GM12878 (cell line): ENCODE measurements around the gene UTP3. TPM values are rescaled to one million over a fixed set of nuclear protein-coding genes. Genes with fewer than 3 reads are reported as not detected.

Experiments used
- ATAC-seq: fragments of 200-7000 bp; cut with Tn5 transposase; 3 replicates; pipeline ENCODE4 v1.9.1; 2020; ENCODE audit warnings: mild to moderate bottlenecking, moderate library complexity
- BruUV-seq: library from RNA; stranded (reverse); fragments of 400-500 nt; replicated peaks from 2 replicates; lab custom pipeline; 2021; lab: Mats Ljungman, UMichigan
- CTCF ChIA-PET: fragments of 300-600 bp; sonication (Branson Sonifier 250); formaldehyde crosslinking; extraction: SDS; loops from one replicate; lab custom pipeline; 2021; ENCODE audit warnings: inconsistent platforms; lab: Yijun Ruan, JAX
- POLR2A ChIA-PET: fragments of 350-600 bp; formaldehyde crosslinking; extraction: SDS; loops from one replicate; lab custom pipeline; 2021; ENCODE audit warnings: inconsistent platforms; lab: Charles Lee
- RAD21 ChIA-PET: fragments of 300-600 bp; sonication (Branson Sonifier 250); formaldehyde crosslinking; loops from one replicate; lab custom pipeline; 2023; ENCODE audit warnings: antibody characterized with exemption; ENCODE audit not compliant: unreplicated experiment; lab: Charles Lee
- SMC1A ChIA-PET: fragments of 300-600 bp; sonication (Branson Sonifier 250); formaldehyde crosslinking; loops from one replicate; lab custom pipeline; 2023; ENCODE audit not compliant: unreplicated experiment, uncharacterized antibody; lab: Charles Lee
- DNase-seq: peaks from one replicate; pipeline ENCODE4 v3.0.0-alpha.2; 2011; ENCODE audit warnings: low read depth, low spot score
- FAIRE-seq: peaks from 3 replicates; lab custom pipeline; 2011; peaks lifted over from hg19 to GRCh38; lab: Jason Lieb, UNC
- H2AFZ ChIP-seq: 2 replicates; pipeline ENCODE4 v1.6.0; 2011; ENCODE audit warnings: low read depth, low read length, control low read depth; ENCODE audit not compliant: control insufficient read depth
- H3K27ac ChIP-seq: 2 replicates; pipeline ENCODE4 v1.5.1; 2011; ENCODE audit warnings: control low read depth; ENCODE audit not compliant: control insufficient read depth, insufficient read depth
- H3K27me3 ChIP-seq, 2 experiments: replicated peaks in 1 of 2; 2 replicates each; pipeline versions ENCODE4 v1.6.0 to v1.6.1; 2011; ENCODE audit warnings: low read length in 1 of 2; ENCODE audit not compliant: control insufficient read depth in 2 of 2, insufficient read depth in 2 of 2
- H3K36me3 ChIP-seq, 2 experiments: 2 replicates each; pipeline ENCODE4 v1.5.1; 2011; ENCODE audit warnings: low read length in 1 of 2; ENCODE audit not compliant: control insufficient read depth in 2 of 2, insufficient read depth in 2 of 2
- H3K4me1 ChIP-seq: 2 replicates; pipeline ENCODE4 v1.6.1; 2011; ENCODE audit warnings: mild to moderate bottlenecking, low read length, moderate library complexity, mixed read lengths; ENCODE audit not compliant: control insufficient read depth, insufficient read depth
- H3K4me2 ChIP-seq: 2 replicates; pipeline ENCODE4 v1.6.0; 2011; ENCODE audit warnings: control low read depth; ENCODE audit not compliant: control insufficient read depth, insufficient read depth
- H3K4me3 ChIP-seq: fragments of 200-600 bp; sonication (generic); 2 replicates; pipeline ENCODE4 v1.5.1; 2016
- H3K79me2 ChIP-seq: 2 replicates; pipeline ENCODE4 v1.6.0; 2011; ENCODE audit warnings: low read length; ENCODE audit not compliant: control insufficient read depth, insufficient read depth
- H3K9ac ChIP-seq: 2 replicates; pipeline ENCODE4 v1.8.0; 2011; ENCODE audit warnings: low read length, control low read depth, mixed read lengths; ENCODE audit not compliant: control insufficient read depth, insufficient read depth
- H3K9me3 ChIP-seq: replicated peaks from 3 replicates; pipeline ENCODE4 v1.5.1; 2011; ENCODE audit warnings: mild to moderate bottlenecking, low read length; ENCODE audit not compliant: control insufficient read depth, insufficient read depth
- H4K20me1 ChIP-seq: 2 replicates; pipeline ENCODE4 v1.6.0; 2011; ENCODE audit not compliant: control insufficient read depth, insufficient read depth
- CHD4 ChIP-seq: fragments of 200-600 bp; sonication (generic); IDR thresholded peaks from 2 replicates; pipeline ENCODE4 v1.6.1; 2016; ENCODE audit warnings: mild to moderate bottlenecking
- EED ChIP-seq: sonication (generic); IDR thresholded peaks from 2 replicates; pipeline ENCODE4 v1.6.1; 2016; ENCODE audit warnings: antibody characterized with exemption, low read depth
- EZH2 ChIP-seq: IDR thresholded peaks from 2 replicates; pipeline ENCODE4 v1.6.1; 2012; ENCODE audit warnings: low read depth, mild to moderate bottlenecking, control low read depth, inconsistent platforms, low read length, borderline replicate concordance; ENCODE audit not compliant: control insufficient read depth
- GATAD2B ChIP-seq: fragments of 450-650 bp; conservative IDR thresholded peaks from 2 replicates; pipeline ENCODE4 v1.6.1; 2017; ENCODE audit warnings: low read depth, mild to moderate bottlenecking, moderate library complexity
- KLF5 ChIP-seq: fragments of 450-650 bp; IDR thresholded peaks from 2 replicates; pipeline ENCODE4 v1.6.1; 2014; ENCODE audit warnings: mild to moderate bottlenecking; ENCODE audit not compliant: partially characterized antibody
- MTA2 ChIP-seq: fragments of 450-650 bp; IDR thresholded peaks from 2 replicates; pipeline ENCODE4 v1.6.1; 2016; ENCODE audit warnings: low read depth, mild to moderate bottlenecking, moderate library complexity
- NFXL1 ChIP-seq: fragments of 450-650 bp; IDR thresholded peaks from 2 replicates; pipeline ENCODE4 v1.6.1; 2017; ENCODE audit warnings: antibody characterized with exemption, mild to moderate bottlenecking, borderline replicate concordance
- SRF ChIP-seq, 2 experiments: IDR thresholded peaks; 2 replicates each; pipeline ENCODE4 v1.6.1; 2011; ENCODE audit warnings: low read depth in 2 of 2, low read length in 2 of 2, mild to moderate bottlenecking in 1 of 2, moderate library complexity in 1 of 2
- WGBS: methylation state at CpG from one replicate; pipeline ENCODE4 v1.1.6; 2016; ENCODE audit warnings: low lambda C conversion rate; ENCODE audit not compliant: insufficient replicate concordance, insufficient coverage; ENCODE audit errors: missing lambda C conversion rate; 5-methylcytosine and 5-hydroxymethylcytosine counted together
- in situ Hi-C: fragments of 300-500 bp; cut with MboI; formaldehyde crosslinking; loops from 9 replicates; pipeline ENCODE4 v1.14.3; 2018; ENCODE audit warnings: mixed read lengths
- intact Hi-C: fragments of 100-400 bp; cut with micrococcal nuclease; formaldehyde crosslinking; loops from one replicate; pipeline ENCODE4 v1.14.2; 2022; ENCODE audit not compliant: unreplicated experiment
- polyA plus RNA-seq, 11 experiments: library from polyadenylated mRNA; depleted of rRNA in 4 of 11; unstranded in 6 of 11; stranded (reverse) in 5 of 11; fragments of >200 nt; fragmentation: Nextera tagmentation in 4 of 11; fragmentation: Illumina TruSeq in 1 of 11; extraction: Ambion mirVana in 4 of 11; extraction: Trizol in 1 of 11; gene quantifications; 1 replicate in 1 of 11; 2 replicates in 10 of 11; pipeline versions ENCODE4 v1.2.1 to v1.2.3, GENCODE V29; 2011 to 2016; ENCODE audit warnings: inconsistent platforms in 2 of 11, missing spikeins in 2 of 11, low read depth in 1 of 11
- total RNA-seq, 4 experiments: library from RNA; depleted of rRNA in 3 of 4; stranded (reverse); fragments of >200 nt in 3 of 4; fragmentation: Illumina TruSeq in 1 of 4; extraction: Trizol in 1 of 4; gene quantifications; 2 replicates each; pipeline versions ENCODE4 v1.2.1 to v1.2.3, GENCODE V29; 2013 to 2021
- TF ChIP-seq, protein P1 (sequence below), 3 experiments: IDR thresholded peaks in 2 of 3; conservative IDR thresholded peaks in 1 of 3; 2 replicates each; pipeline ENCODE4 v1.5.1; 2011; ENCODE audit warnings: low read depth in 3 of 3, low read length in 3 of 3, mild to moderate bottlenecking in 3 of 3, control low read depth in 2 of 3, moderate library complexity in 2 of 3, inconsistent platforms in 1 of 3, mixed read lengths in 1 of 3; ENCODE audit not compliant: control insufficient read depth in 2 of 3, insufficient read depth in 1 of 3; ENCODE audit errors: extremely low read depth in 1 of 3
- TF ChIP-seq, protein P2 (sequence below): IDR thresholded peaks from 2 replicates; pipeline ENCODE4 v1.6.1; 2011; ENCODE audit warnings: mild to moderate bottlenecking, low read depth, low read length, moderate library complexity; ENCODE audit not compliant: insufficient replicate concordance
- TF ChIP-seq, protein P3 (sequence below): fragments of 450-650 bp; conservative IDR thresholded peaks from 2 replicates; pipeline ENCODE4 v1.6.1; 2017; ENCODE audit warnings: mild to moderate bottlenecking, moderate library complexity
- TF ChIP-seq, protein P4 (sequence below): IDR thresholded peaks from 2 replicates; pipeline ENCODE4 v1.6.1; 2011; ENCODE audit warnings: borderline replicate concordance, low read depth, mild to moderate bottlenecking, moderate library complexity, low read length; ENCODE audit not compliant: insufficient read depth, poor library complexity, severe bottlenecking
- TF ChIP-seq, protein P5 (sequence below): IDR thresholded peaks from 2 replicates; pipeline ENCODE4 v1.6.1; 2011; ENCODE audit warnings: low read depth, mild to moderate bottlenecking, low read length, moderate library complexity, borderline replicate concordance; ENCODE audit errors: extremely low read depth

The UTP3 gene
- total and polyA plus RNA-seq, 10 of the 15 experiments (the other 5 are each of a cell fraction or from before 2014, with no cell fraction given) = 15.8 to 60.7 (median 22.5) TPM

DNA sequence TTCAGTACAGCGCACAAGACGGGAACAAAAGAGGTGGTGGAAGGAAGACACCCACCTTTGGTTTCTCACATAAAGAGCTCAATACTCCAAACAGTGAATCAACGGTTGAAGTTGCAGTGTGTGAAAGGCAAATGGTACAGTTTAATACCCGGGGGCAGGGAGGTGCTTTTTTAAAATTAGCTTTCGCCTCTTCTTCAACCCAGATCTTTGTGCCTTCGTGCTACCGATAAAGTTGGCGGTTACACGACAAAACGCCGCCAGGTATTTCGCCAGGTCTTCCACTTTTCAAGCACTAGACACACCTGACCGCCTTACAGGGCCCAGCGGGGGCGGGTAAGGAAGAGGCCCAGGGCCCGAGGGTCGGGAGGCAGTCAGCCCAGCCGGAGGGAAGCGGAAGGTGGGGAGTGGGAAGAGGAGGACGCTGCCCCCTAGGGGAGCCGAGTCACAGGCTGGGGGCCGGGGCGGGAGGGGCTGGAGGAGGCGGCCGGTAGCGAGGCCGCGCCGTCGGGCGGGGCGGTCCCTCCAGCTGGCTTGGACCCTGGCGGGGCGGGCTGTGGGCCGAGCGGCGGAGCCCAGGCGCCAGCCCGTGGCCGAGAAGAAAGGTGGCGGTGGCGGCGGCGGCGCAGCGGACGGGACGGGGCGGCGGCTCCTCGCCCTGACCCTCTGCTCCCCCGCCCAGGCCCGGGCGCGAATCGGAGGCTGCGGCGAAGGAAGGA is 16.0 kb downstream of the UTP3 start (continued):
- TF ChIP-seq, protein P1, sequence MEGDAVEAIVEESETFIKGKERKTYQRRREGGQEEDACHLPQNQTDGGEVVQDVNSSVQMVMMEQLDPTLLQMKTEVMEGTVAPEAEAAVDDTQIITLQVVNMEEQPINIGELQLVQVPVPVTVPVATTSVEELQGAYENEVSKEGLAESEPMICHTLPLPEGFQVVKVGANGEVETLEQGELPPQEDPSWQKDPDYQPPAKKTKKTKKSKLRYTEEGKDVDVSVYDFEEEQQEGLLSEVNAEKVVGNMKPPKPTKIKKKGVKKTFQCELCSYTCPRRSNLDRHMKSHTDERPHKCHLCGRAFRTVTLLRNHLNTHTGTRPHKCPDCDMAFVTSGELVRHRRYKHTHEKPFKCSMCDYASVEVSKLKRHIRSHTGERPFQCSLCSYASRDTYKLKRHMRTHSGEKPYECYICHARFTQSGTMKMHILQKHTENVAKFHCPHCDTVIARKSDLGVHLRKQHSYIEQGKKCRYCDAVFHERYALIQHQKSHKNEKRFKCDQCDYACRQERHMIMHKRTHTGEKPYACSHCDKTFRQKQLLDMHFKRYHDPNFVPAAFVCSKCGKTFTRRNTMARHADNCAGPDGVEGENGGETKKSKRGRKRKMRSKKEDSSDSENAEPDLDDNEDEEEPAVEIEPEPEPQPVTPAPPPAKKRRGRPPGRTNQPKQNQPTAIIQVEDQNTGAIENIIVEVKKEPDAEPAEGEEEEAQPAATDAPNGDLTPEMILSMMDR (IDR thresholded peaks at IDR 0.05 in 2 of 3, conservative IDR thresholded peaks at IDR 0.05 in 1 of 3; ENCODE audit: control insufficient read depth in 2 of 3, extremely low read depth in 1 of 3, insufficient read depth in 1 of 3, low read depth in 3 of 3, low read length in 3 of 3) = peak; percentile 28 to 47 (median 47); a peak in 4 of 6 replicates
- TF ChIP-seq MTA2 (peak; percentile 42; the same call in 1 of the 2 replicates), EED (peak; percentile 78)
- TF ChIP-seq, protein P2, sequence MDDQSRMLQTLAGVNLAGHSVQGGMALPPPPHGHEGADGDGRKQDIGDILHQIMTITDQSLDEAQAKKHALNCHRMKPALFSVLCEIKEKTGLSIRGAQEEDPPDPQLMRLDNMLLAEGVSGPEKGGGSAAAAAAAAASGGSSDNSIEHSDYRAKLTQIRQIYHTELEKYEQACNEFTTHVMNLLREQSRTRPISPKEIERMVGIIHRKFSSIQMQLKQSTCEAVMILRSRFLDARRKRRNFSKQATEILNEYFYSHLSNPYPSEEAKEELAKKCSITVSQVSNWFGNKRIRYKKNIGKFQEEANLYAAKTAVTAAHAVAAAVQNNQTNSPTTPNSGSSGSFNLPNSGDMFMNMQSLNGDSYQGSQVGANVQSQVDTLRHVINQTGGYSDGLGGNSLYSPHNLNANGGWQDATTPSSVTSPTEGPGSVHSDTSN = no peak

DNA sequence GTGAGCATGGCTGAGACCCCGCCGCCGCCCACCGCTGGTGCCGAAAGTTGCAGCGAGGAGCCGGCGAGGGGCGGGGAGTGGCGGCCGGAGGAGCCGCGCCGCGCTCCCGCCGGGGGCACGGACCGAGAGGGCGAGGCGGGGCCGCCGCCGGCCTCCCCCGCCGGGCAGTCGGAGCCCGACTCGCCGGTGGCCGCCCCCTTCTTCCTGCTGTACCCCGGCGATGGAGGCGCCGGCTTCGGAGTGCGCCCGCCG is 16.5 kb downstream of the UTP3 start:
- in situ Hi-C loops (no loop called here), intact Hi-C loops (loop anchor here (2.0 to 5.0 kb wide), 2 partner anchors 16 to 132 kb away; partner anchors contain the start of genes GRSF1 and UTP3)
- Histone ChIP-seq H3K79me2 (peaks cover 2% of the 10 kb centered on the region; the same call in 1 of the 2 replicates), H3K9me3 (no peaks in the 10 kb centered on the region), H3K4me1 (no peaks in the 10 kb centered on the region; the same call in 1 of the 2 replicates), H3K36me3 (no peaks in the 10 kb centered on the region), H3K4me2 (peak overlapping the region; percentile 91), H3K27ac (peak overlapping the region; percentile 50), H3K4me3 (peak overlapping the region; percentile 92), H3K9ac (peak overlapping the region; percentile 70; the same call in 1 of the 2 replicates), H3K27me3 (no peaks in the 10 kb centered on the region), H4K20me1 (no peaks in the 10 kb centered on the region), H2AFZ (peak overlapping the region; percentile 82)
- 2% methylated on average over 29 of the region's 39 CpGs for WGBS
- POLR2A ChIA-PET = interaction anchor here (1.0 to 7.8 kb wide), 6 partner anchors 8 to 125 kb away, joined by 3 to 52 read pairs (median 6); partner anchors contain the start of gene UTP3
- BruUV-seq = no TSS peak
- DNase-seq (no peak), FAIRE-seq (no peak), ATAC-seq (peak; percentile 59)
- CTCF ChIA-PET = interaction anchor here (0.9 to 7.5 kb wide), 13 partner anchors 10 to 289 kb away, joined by 3 to 77 read pairs (median 6); partner anchors contain the start of genes DCK and UTP3
- RAD21 ChIA-PET = interaction anchor here (1.1 to 7.1 kb wide), 12 partner anchors 10 to 302 kb away, joined by 3 to 82 read pairs (median 8); partner anchors contain the start of genes DCK and UTP3
- SMC1A ChIA-PET = interaction anchor here (1.4 to 5.8 kb wide), 7 partner anchors 15 to 292 kb away, joined by 3 to 77 read pairs (median 8); partner anchors contain the start of genes DCK, GRSF1 and UTP3
- TF ChIP-seq, protein P3, sequence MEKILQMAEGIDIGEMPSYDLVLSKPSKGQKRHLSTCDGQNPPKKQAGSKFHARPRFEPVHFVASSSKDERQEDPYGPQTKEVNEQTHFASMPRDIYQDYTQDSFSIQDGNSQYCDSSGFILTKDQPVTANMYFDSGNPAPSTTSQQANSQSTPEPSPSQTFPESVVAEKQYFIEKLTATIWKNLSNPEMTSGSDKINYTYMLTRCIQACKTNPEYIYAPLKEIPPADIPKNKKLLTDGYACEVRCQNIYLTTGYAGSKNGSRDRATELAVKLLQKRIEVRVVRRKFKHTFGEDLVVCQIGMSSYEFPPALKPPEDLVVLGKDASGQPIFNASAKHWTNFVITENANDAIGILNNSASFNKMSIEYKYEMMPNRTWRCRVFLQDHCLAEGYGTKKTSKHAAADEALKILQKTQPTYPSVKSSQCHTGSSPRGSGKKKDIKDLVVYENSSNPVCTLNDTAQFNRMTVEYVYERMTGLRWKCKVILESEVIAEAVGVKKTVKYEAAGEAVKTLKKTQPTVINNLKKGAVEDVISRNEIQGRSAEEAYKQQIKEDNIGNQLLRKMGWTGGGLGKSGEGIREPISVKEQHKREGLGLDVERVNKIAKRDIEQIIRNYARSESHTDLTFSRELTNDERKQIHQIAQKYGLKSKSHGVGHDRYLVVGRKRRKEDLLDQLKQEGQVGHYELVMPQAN = 0 out of 2 replicates have a peak, but pooled peaks have one; percentile 32
- no peak for TF ChIP-seq EZH2
- no peak for TF ChIP-seq CHD4
- TF ChIP-seq, protein P4, sequence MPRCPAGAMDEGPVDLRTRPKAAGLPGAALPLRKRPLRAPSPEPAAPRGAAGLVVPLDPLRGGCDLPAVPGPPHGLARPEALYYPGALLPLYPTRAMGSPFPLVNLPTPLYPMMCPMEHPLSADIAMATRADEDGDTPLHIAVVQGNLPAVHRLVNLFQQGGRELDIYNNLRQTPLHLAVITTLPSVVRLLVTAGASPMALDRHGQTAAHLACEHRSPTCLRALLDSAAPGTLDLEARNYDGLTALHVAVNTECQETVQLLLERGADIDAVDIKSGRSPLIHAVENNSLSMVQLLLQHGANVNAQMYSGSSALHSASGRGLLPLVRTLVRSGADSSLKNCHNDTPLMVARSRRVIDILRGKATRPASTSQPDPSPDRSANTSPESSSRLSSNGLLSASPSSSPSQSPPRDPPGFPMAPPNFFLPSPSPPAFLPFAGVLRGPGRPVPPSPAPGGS = no peak
- TF ChIP-seq GATAD2B = peak; percentile 78; the same call in 1 of the 2 replicates
- TF ChIP-seq NFXL1 = no peak
- TF ChIP-seq, protein P5, sequence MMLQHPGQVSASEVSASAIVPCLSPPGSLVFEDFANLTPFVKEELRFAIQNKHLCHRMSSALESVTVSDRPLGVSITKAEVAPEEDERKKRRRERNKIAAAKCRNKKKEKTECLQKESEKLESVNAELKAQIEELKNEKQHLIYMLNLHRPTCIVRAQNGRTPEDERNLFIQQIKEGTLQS = no peak
- no peak for TF ChIP-seq SRF (IDR thresholded peaks at IDR 0.05; ENCODE audit: low read depth in 2 of 2, low read length in 2 of 2)
- no peak for TF ChIP-seq KLF5
